HepG2 (cell line): Measurements from ENCODE around the gene VEGFA. TPM values are rescaled to one million over a fixed set of nuclear protein-coding genes. Genes with fewer than 3 reads are reported as not detected.

Source experiments
- MTERF4 ChIP-seq: sonication (generic); formaldehyde crosslinking; IDR thresholded peaks from 2 replicates; pipeline ENCODE4 v1.8.0; 2023; ENCODE audit warnings: mild to moderate bottlenecking, missing genetic modification reagents
- SALL1 ChIP-seq: sonication (generic); formaldehyde crosslinking; IDR thresholded peaks from 2 replicates; pipeline ENCODE4 v1.8.0; 2022; ENCODE audit warnings: mild to moderate bottlenecking, missing genetic modification reagents
- SPEN ChIP-seq: sonication (generic); formaldehyde crosslinking; IDR thresholded peaks from 2 replicates; pipeline ENCODE4 v1.5.1; 2020; ENCODE audit warnings: low read depth, mild to moderate bottlenecking, missing genetic modification reagents
- THAP11 ChIP-seq: IDR thresholded peaks from 2 replicates; pipeline ENCODE4 v1.6.1; 2016; ENCODE audit warnings: missing biosample characterization, missing genetic modification reagents
- ZNF441 ChIP-seq: sonication (generic); formaldehyde crosslinking; IDR thresholded peaks from 2 replicates; pipeline ENCODE4 v1.7.0; 2021; ENCODE audit warnings: missing genetic modification reagents, borderline replicate concordance
- ZNF556 ChIP-seq: sonication (generic); formaldehyde crosslinking; IDR thresholded peaks from 2 replicates; pipeline ENCODE4 v1.4.0; 2020; ENCODE audit warnings: mild to moderate bottlenecking, missing genetic modification reagents, borderline replicate concordance
- ZNF563 ChIP-seq: sonication (generic); formaldehyde crosslinking; IDR thresholded peaks from 2 replicates; pipeline ENCODE4 v1.8.0; 2022; ENCODE audit warnings: mild to moderate bottlenecking, moderate library complexity, missing genetic modification reagents
- ZNF567 ChIP-seq: sonication (generic); formaldehyde crosslinking; IDR thresholded peaks from 2 replicates; pipeline ENCODE4 v1.8.1; 2023; ENCODE audit warnings: mild to moderate bottlenecking, missing genetic modification reagents, borderline replicate concordance
- ZNF839 ChIP-seq: sonication (generic); formaldehyde crosslinking; IDR thresholded peaks from 2 replicates; pipeline ENCODE4 v1.4.0; 2020; ENCODE audit warnings: missing genetic modification reagents, mild to moderate bottlenecking, borderline replicate concordance
- ZNF883 ChIP-seq: sonication (generic); formaldehyde crosslinking; IDR thresholded peaks from 2 replicates; pipeline ENCODE4 v1.5.1; 2020; ENCODE audit warnings: mild to moderate bottlenecking, missing genetic modification reagents; ENCODE audit errors: not compliant biosample characterization
- ZSCAN21 ChIP-seq: sonication (generic); formaldehyde crosslinking; IDR thresholded peaks from 2 replicates; pipeline ENCODE4 v1.8.0; 2022; ENCODE audit warnings: mild to moderate bottlenecking, missing genetic modification reagents, moderate library complexity, borderline replicate concordance
- ZXDC ChIP-seq: sonication (generic); formaldehyde crosslinking; IDR thresholded peaks from 2 replicates; pipeline ENCODE4 v1.5.0; 2020; ENCODE audit warnings: mild to moderate bottlenecking, missing genetic modification reagents
- polyA plus RNA-seq, 8 experiments: library from polyadenylated mRNA; depleted of rRNA in 3 of 8; stranded (reverse) in 7 of 8; unstranded in 1 of 8; fragments of >200 nt; fragmentation: Illumina TruSeq in 4 of 8; extraction: Trizol in 4 of 8; gene quantifications; 2 replicates each; pipeline versions ENCODE4 v1.2.1 to v1.2.3, GENCODE V29; 2011 to 2016; ENCODE audit warnings: low read depth in 4 of 8, missing spikeins in 1 of 8, mixed read lengths in 1 of 8; ENCODE audit not compliant: insufficient read depth in 1 of 8
- total RNA-seq, 5 experiments: library from RNA; depleted of rRNA; stranded (reverse); fragments of >200 nt; fragmentation: Illumina TruSeq; extraction: Trizol; gene quantifications; 2 replicates each; pipeline ENCODE4 v1.2.3, GENCODE V29; 2016; ENCODE audit warnings: low read depth in 1 of 5
- TF ChIP-seq, protein P1 (sequence below): sonication (generic); formaldehyde crosslinking; conservative IDR thresholded peaks from 2 replicates; pipeline ENCODE4 v1.8.0; 2022; ENCODE audit warnings: mild to moderate bottlenecking, moderate library complexity, missing genetic modification reagents
- TF ChIP-seq, protein P2 (sequence below): IDR thresholded peaks from 2 replicates; pipeline ENCODE4 v1.6.1; 2016; ENCODE audit warnings: low read depth, borderline replicate concordance
- TF ChIP-seq, protein P3 (sequence below): sonication (generic); formaldehyde crosslinking; IDR thresholded peaks from 2 replicates; pipeline ENCODE4 v1.8.1; 2023; ENCODE audit warnings: mild to moderate bottlenecking, moderate library complexity, missing genetic modification reagents
- TF ChIP-seq, protein P4 (sequence below): sonication (generic); formaldehyde crosslinking; IDR thresholded peaks from 2 replicates; pipeline ENCODE4 v1.9.0; 2022; ENCODE audit warnings: low read depth, missing genetic modification reagents

Gene VEGFA
- total and polyA plus RNA-seq, 2 of the 13 experiments (the other 11 are each of a cell fraction or from before 2014, with no cell fraction given): 68.1 to 629 TPM

DNA sequence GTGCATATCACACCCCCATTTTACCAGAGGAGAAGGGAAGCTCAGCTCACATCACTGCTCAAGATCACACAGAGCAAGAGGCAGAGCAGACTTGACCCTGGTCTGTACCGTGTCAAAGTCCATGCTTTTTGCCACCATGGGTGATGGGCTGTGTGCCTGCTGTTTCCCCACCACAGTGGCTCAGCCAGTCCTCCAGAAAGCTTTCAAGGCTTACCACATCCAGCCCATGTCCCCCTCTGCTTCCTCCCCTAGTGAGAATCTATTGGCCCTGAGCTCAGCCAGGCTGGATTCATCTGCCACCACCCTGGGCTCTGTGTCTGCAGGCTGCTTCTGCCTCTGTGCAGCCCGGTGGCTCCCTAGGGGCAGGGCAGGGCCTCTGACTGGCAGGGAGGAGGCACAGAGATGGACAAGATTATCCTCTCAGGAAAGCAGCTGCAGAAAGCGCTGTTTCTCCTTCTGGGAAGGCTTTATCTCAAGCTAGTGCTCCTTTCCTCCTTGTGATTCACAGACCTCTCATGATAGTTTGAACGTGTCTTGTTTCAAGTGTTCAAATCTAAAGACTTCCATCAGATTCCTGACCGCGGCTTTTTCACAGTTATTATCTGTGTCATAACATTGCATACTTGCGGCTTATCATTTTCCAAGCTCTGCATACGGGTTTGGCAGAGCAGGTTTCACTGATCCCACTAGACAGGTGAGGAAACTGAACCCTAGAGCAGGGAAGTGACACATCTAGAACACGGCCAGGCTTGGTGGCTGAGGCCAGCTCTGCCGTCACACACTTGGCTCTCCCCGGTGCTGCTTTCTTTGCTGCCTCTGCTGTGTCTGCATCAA lies 37.4 kb downstream of the VEGFA start (continued):
- peak; percentile 51 for TF ChIP-seq ZNF883
- no peak; the same call in 1 of the 2 replicates for TF ChIP-seq THAP11 (CRISPR knock-in tag)
- TF ChIP-seq SPEN (CRISPR knock-in tag): peak; percentile 54; the same call in 1 of the 2 replicates
- TF ChIP-seq, protein P1, sequence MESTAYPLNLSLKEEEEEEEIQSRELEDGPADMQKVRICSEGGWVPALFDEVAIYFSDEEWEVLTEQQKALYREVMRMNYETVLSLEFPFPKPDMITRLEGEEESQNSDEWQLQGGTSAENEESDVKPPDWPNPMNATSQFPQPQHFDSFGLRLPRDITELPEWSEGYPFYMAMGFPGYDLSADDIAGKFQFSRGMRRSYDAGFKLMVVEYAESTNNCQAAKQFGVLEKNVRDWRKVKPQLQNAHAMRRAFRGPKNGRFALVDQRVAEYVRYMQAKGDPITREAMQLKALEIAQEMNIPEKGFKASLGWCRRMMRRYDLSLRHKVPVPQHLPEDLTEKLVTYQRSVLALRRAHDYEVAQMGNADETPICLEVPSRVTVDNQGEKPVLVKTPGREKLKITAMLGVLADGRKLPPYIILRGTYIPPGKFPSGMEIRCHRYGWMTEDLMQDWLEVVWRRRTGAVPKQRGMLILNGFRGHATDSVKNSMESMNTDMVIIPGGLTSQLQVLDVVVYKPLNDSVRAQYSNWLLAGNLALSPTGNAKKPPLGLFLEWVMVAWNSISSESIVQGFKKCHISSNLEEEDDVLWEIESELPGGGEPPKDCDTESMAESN (CRISPR knock-in tag): no peak
- 0 out of 2 replicates have a peak, but pooled peaks have one; percentile 20 for TF ChIP-seq ZNF839 (CRISPR knock-in tag)
- TF ChIP-seq, protein P2, sequence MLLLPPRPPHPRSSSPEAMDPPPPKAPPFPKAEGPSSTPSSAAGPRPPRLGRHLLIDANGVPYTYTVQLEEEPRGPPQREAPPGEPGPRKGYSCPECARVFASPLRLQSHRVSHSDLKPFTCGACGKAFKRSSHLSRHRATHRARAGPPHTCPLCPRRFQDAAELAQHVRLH (CRISPR knock-in tag): peak; percentile 58; the same call in 1 of the 2 replicates
- TF ChIP-seq, protein P3, sequence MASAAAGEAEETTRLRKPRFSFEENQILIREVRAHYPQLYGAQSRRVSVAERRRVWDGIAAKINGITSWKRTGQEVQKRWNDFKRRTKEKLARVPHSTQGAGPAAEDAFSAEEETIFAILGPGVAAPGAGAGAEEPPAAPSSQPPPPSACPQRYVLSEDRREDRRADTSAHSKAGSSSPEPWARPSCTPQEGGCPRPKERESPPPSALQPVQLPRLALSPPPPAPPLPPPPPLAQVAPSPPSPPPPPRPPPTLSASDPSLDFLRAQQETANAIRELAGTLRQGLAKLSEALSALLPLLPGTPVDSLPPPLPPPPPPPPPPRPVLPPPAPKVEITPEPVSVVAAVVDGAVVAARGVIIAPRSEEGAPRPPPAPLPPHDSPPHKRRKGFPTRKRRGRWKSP (CRISPR knock-in tag): peak; percentile 34; the same call in 1 of the 2 replicates
- no peak for TF ChIP-seq MTERF4
- peak; percentile 58; the same call in 1 of the 2 replicates for TF ChIP-seq ZNF441
- peak; percentile 59; the same call in 1 of the 2 replicates for TF ChIP-seq ZXDC
- 0 out of 2 replicates have a peak, but pooled peaks have one; percentile 81 for TF ChIP-seq ZNF556 (CRISPR knock-in tag)
- 0 out of 2 replicates have a peak, but pooled peaks have one; percentile 58 for TF ChIP-seq ZNF567 (CRISPR knock-in tag)
- TF ChIP-seq ZNF563 (CRISPR knock-in tag): peak; percentile 44; the same call in 1 of the 2 replicates
- TF ChIP-seq, protein P4, sequence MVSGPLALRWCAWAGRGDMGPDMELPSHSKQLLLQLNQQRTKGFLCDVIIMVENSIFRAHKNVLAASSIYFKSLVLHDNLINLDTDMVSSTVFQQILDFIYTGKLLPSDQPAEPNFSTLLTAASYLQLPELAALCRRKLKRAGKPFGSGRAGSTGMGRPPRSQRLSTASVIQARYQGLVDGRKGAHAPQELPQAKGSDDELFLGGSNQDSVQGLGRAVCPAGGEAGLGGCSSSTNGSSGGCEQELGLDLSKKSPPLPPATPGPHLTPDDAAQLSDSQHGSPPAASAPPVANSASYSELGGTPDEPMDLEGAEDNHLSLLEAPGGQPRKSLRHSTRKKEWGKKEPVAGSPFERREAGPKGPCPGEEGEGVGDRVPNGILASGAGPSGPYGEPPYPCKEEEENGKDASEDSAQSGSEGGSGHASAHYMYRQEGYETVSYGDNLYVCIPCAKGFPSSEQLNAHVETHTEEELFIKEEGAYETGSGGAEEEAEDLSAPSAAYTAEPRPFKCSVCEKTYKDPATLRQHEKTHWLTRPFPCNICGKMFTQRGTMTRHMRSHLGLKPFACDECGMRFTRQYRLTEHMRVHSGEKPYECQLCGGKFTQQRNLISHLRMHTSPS (CRISPR knock-in tag): peak; percentile 91
- TF ChIP-seq ZSCAN21 (CRISPR knock-in tag): 0 out of 2 replicates have a peak, but pooled peaks have one; percentile 15
- TF ChIP-seq SALL1 (CRISPR knock-in tag): peak; percentile 65
